ENCODE measurements around the gene KLHL33. TPM values are rescaled to one million over a fixed set of nuclear protein-coding genes. Genes with fewer than 3 reads are reported as not detected.

KLHL33 gene
- total and polyA plus RNA-seq, 10 of the 15 experiments (the other 5 are each of a cell fraction or from before 2014, with no cell fraction given), result 0.01 to 0.16 (median 0.04) TPM; not detected in 5

GRCh38 chr14:20403521-20403920 is 32.4 kb downstream of the KLHL33 start (continued):
- TF ChIP-seq ZBTB33 (IDR thresholded peaks at IDR 0.05) (no peak), EGR1 (IDR thresholded peaks at IDR 0.05; ENCODE audit: borderline replicate concordance in 1 of 2, low read depth in 2 of 2, low read length in 2 of 2) (no peak), MEF2A (IDR thresholded peaks at IDR 0.05; ENCODE audit: insufficient read depth, low read depth, low read length) (no peak), KAT2A (conservative IDR thresholded peaks at IDR 0.05; ENCODE audit: control insufficient read depth, low read depth, low read length) (no peak), CHD1 (IDR thresholded peaks at IDR 0.05; ENCODE audit: low read depth, low read length) (no peak)
- TF ChIP-seq, protein P1, sequence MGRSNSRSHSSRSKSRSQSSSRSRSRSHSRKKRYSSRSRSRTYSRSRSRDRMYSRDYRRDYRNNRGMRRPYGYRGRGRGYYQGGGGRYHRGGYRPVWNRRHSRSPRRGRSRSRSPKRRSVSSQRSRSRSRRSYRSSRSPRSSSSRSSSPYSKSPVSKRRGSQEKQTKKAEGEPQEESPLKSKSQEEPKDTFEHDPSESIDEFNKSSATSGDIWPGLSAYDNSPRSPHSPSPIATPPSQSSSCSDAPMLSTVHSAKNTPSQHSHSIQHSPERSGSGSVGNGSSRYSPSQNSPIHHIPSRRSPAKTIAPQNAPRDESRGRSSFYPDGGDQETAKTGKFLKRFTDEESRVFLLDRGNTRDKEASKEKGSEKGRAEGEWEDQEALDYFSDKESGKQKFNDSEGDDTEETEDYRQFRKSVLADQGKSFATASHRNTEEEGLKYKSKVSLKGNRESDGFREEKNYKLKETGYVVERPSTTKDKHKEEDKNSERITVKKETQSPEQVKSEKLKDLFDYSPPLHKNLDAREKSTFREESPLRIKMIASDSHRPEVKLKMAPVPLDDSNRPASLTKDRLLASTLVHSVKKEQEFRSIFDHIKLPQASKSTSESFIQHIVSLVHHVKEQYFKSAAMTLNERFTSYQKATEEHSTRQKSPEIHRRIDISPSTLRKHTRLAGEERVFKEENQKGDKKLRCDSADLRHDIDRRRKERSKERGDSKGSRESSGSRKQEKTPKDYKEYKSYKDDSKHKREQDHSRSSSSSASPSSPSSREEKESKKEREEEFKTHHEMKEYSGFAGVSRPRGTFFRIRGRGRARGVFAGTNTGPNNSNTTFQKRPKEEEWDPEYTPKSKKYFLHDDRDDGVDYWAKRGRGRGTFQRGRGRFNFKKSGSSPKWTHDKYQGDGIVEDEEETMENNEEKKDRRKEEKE (IDR thresholded peaks at IDR 0.05), result no peak

Measured in GM12878 (cell line).